ENCODE measurements around the gene ELK1.

The ELK1 gene

DNA sequence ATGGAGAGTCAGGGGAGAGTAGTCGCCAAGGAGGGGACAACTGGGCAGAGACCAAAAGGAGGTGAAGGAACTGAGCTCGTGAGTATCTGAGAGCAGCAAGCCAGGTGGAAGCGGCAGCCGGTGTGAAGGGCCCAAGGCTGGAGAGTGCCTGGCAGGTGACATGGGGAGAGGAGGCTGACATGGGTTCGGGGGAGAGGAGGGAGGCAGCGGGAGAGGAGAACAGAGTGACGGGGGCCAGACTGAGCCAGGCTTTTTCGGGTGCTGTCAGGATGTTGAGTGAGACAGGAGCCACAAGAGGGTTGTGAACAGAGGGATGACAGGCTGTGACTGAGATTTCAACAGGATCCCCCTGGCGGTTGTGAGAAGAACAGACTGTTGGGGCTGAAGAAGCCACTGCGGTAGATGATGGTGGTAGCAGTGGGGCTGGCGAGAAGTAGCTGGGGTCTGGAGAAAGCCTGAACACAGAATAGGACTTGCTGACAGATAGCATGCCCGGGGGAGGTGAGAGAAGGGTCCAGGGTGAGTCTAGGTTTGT is 5.7 kb downstream of the ELK1 start:
- DNase-seq: no peak

DNA sequence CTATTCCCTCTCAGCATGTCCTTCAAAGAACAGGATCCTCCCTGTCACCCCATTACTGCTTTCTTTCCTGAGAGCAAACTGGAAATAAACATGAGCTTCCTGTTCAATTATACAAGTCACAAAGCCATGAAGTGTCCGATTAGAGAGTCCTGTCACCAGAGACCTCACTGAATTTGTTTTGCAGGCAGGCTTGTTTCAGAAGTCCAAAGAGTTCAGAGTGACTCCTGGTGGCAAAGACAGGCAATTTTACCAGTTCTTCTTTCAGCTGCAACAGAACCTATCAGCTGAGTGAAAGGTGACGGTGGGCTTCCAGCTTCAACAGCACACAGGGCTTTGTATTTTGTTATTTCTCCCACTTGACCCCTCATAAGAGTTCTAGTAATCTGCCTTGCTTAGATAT is 6.4 kb downstream of the ELK1 start:
- no peak for DNase-seq

DNA sequence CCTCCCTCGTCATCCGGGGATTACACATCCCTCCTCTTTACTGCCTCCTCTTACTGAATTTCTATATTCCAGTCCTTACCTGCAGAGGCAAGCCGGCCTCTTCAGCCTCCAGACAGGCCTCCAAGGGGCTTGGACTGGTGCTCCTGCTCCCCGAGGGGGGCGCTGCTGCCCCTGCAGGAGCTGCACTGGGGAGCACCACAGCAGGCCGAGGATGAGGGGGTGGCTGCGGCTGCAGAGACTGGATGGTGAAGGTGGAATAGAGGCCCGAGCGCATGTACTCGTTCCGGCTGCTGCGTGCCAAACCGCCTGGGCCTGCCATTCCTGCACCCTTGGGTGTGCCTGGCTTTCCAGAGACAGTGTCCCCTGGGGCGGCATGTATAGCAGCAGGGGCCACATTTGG is 11.5 kb downstream of the ELK1 start:
- DNase-seq: no peak

DNA sequence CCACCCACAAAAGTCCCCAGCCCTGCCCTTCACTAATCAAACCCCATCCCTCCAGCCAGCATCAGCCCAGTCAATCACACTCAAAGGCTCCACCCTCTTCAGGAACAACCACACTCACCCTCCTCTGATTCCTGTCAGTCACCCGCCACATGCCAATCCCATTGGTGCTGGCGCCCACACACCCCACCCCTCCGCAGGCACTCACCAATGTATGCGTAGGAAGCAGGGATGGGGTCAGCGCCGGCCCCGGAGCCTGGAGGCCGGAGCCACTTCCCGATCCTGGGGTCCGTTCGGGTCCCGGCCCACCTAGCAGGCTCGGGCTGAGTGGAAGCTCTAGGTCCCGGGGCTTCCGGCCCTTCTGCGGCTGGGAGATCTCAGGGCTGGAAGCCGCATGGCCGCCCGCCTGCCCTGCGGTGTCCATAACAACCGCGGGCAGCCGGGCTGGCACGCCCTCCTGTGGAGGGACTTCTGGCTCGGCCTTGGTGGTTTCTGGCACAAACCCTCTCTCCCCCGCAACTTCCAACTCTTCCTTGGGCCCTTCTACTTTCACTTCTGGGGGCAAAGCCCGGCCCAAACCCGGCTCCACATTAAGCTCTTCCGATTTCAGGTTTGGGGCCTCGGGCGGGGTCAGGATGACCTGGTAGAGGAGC is 12.7 kb downstream of the ELK1 start:
- DNase-seq: no peak

DNA sequence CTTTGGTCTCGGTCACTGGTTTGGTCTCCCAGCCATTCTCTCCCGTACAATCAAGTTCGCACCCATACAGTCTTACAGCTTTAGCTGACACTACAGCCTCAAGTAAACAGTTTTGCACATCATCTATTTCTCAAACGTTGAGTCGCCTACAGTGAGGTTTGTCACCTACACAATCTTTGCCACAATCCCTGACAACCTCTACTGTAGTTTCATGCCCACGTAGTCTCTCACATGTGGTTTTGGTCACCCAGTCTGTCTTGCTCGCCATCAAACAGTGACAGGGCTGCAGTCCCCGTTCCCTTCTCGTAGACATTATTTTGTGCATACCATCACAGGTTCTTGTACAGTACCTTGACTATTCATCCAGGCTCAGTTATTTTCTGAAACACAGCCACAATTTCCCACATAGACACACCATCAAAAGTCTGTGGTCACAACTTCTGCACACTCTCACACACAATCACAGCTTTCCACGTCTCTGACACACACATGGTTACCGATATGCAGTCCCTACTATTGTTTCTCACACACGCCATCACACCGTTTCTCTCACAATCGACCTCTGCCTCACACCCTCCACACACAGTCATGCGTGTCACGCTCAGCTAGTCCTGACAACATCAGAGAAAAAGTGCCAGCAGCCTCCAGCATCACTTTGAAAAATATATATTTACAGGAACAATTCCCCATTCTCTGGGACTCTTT is 15.3 kb downstream of the ELK1 start:
- DNase-seq: no peak

DNA sequence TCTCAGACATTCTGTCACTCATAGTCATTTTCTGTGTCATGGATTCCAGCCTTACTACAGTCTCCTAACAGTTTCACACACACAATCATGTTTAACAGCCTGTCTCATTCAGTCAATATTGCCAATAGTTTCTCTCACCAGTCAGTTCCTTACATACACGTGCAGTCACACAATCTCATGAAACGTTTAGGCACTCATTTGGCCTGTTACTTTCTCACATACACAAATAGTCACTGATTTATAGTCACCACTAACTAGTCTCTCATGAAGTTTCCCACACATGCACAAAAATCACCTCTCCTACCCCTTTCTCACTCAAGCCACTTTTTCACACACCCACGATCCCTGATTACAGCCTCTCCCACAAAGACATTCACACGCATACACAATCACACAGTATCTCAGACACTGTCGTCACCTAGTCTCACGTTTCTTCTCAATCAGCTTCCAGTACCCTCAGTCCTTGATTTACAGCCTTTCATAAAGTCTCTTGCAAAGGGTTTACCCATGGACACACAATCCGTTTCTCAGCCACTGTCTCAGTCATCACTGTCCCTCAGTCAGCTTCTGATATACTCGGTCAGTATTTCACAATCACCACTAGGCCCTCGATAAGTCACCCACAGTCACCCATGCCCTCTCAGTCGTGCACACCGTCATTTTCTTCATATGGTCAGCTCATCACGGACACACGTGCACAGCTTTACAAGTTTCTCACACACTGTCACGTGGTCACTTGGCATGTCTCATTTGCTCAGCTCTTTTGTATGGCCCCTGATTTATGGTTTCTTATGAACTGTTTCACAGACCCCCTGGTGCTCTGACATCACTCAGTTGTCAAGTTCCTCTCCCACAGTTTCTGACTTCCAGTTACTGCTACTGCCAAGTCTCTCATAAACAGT is 16.4 kb downstream of the ELK1 start:
- no peak for DNase-seq

DNA sequence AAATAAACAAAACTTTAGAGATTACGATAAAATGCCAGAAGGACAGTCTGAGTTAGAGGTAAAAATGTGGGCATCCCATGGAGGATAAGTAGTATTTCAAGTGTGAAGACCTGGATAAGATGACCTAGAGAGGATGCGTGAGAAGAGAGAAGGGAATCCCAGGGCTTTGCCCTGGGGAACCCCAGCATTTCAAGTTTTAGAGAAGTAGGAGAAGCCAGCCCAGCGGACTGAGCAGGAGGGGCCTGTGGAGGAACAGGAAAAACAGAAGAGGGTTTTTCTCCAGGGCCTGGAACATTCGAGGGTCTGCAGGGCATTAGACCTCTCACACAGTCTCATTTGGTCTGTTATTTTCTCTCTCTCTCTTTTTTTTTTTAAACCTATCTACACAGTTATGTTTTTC is 17.7 kb downstream of the ELK1 start:
- no peak for DNase-seq

DNA sequence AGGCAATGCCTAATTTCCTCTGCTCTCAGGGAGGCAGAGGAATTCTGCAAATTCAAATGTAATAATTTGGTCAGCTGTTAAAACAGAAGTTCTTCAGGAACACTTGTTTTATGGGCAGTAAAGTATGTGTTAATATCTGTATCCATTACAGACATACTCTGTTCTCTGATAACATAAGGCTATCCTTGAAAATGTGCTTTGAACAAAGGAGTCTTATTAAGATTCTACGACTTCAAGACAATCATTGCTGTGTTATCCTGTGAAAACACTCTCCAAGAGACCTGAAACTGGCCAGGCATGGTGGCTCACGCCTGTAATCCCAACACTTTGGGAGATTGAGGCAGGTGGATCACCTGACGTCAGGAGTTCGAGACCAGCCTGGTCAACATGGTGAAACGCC is 18.7 kb downstream of the ELK1 start:
- no peak for DNase-seq

DNA sequence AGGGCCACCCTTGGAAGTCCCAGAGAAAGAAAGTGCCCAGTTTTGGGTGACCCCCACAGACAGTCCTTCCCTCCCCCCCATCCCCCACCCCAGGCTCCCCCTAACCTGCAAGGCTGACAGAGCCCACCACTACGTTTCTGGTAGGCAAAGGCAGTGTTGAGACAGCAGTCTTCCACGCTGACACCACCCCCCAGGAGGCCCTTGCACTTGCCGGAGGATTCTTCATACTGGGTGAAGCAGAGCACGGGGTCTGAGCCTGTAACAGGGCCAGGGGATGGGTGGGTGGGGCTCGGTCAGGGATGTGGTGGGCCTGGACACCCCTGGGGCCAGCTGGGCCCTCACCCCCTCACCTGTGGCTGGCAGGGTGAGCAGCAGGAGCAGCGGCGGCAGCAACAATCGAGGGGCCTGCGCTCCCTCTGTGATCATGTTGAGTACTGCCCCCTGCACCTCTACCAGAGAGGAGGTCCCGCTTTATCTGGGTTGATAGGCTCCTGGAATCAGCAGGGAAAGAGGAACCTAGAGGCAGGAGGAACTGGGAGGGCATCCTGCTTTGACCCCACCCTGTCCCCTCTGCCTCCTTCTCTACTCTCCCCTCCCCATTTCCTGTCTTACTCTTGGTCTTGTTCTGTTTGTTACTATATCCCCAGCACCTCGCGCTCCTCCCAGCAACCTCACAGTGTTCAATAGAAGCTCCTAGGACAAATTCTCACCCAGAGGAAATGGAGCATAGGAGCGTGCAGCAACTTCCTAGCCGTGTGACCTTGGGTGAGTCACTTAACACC is 20.8 kb downstream of the ELK1 start, which contains the start of gene CFP:
TSS of gene CFP (minus strand) at position 512 of the 782 bp plus-strand sequence. CDS start at position 426, 86 bp downstream.
- no peak for DNase-seq

DNA sequence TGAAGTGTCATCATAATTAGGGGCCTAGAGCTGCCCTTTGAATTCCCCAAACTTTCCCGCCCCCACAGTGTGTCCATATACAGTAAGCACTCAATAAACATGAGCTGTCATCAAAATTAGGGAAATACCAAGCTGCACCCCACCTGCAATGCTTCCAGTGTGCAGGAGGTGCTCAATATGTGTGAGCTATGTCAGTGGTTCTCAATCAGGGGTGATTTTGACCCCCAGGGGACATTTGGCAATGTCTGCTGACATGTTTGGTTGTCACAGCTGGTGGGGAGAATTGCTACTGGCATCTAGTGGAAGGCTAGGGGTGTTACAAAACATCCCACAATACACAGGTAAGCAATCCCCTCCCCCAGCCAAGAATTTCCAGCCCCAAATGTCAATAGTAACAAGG is 21.4 kb downstream of the ELK1 start:
- no peak for DNase-seq

DNA sequence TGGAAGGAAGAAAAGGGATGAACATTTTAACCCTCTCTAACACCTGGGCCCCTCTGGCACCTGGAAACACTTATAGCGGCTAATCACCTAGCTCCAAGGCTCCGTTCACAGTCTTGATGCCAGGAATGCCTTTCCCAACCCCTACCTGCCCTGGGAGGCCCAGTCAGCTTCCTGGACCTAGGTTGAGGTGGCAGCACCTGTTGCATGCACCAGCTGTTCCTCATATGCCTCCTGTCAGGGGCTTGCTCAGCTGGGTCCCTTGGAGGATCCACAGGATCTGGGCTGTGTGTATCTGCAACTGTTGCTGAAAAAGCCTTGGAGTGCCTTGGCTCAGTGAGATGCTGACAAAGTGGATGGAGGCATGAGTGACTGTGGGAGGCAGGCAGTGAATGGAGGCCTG is 25.0 kb downstream of the ELK1 start:
- no peak for DNase-seq

DNA sequence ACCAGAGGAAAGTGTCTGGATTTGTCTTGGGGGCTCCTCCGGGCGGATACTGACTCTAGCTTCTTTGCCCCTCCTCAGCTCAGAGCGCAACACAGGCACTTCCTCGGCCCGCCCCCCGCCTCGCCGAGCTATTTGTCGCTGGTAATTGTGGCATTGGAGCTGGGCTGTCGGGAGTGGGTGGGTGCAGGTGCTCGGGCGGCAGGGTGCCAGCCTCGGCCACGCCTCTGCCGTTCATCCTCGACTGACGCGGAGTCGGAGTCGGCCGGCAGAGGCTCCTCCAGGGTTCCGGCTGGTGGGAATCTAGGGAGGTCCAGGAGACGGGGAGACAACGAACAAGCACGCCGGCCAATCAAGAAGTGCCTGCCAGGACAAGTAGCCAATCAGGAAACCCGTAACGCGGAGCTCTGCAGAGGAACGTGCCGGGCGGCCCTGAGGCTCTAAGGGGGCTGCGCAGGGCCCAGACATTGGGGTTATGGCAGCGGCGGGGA is 26.8 kb downstream of the ELK1 start:
- DNase-seq: peak; percentile 27

DNA sequence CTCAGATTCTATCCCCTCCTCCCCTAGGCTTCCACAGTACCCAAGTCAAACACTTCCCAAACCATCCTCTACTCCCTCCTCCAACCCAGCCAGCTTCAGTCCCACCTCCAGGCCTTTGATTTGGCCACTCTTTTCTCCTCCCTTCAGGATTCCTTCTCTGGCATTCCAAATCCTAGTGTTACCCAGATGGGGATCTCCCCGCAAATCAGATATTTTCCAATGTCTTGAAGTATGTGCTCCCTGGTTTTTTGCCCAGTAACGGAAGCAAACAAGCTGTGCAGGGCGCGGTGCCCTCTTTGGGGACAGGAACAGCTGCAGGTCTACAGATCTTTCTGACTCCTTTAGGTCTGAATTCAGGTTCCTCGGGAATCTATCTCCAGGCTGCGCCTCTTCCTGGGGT is 28.5 kb downstream of the ELK1 start:
- no peak for DNase-seq

DNA sequence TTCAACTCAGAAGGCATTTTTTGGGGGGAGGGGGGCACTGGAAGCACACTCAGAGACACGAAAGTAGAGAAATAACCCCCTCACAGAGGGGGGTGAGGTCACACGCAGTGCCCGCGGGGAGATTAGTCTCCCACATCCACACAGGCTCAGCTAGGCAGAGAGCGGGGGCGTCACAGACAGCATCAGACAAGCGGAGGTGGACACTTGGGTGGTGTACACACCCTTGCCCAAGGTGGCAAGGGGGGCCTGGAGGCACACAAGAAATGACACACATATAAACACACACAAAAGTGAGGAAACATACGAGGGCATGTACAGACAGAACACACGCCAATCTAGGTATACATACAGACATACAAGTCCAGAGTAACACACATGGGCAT is 30.1 kb downstream of the ELK1 start:
- no peak for DNase-seq

DNA sequence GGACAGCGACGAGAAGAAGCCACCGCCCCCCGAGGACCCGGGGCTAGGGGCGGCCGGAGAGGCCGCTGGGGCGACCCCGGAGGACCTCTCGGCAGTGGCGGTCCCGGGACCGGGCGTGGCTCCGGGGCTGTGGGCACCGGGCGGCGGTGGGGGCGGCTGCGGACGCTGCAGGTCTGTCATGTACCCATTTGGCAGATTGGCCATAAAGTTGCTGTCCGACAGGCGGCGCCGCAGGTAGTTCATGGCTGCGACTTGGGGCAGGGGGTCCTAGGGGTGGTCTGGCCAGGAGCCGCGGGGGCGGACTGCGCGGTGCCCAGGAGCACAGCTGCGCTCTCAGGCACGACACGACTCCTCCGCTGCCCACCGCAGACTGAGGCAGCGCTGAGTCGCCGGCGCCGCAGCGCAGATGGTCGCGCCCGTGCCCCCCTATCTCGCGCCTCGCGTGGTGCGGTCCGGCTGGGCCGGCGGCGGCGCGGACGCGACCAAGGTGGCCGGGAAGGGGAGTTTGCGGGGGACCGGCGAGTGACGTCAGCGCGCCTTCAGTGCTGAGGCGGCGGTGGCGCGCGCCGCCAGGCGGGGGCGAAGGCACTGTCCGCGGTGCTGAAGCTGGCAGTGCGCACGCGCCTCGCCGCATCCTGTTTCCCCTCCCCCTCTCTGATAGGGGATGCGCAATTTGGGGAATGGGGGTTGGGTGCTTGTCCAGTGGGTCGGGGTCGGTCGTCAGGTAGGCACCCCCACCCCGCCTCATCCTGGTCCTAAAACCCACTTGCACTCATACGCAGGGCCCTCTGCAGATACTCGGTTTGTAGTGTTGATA is 30.7 kb downstream of the ELK1 start, which contains the start of gene SYN1:
TSS of gene SYN1 (minus strand) at position 372 of the 817 bp plus-strand sequence. CDS start at position 243, 129 bp downstream.
- peak; percentile 69 for DNase-seq

DNA sequence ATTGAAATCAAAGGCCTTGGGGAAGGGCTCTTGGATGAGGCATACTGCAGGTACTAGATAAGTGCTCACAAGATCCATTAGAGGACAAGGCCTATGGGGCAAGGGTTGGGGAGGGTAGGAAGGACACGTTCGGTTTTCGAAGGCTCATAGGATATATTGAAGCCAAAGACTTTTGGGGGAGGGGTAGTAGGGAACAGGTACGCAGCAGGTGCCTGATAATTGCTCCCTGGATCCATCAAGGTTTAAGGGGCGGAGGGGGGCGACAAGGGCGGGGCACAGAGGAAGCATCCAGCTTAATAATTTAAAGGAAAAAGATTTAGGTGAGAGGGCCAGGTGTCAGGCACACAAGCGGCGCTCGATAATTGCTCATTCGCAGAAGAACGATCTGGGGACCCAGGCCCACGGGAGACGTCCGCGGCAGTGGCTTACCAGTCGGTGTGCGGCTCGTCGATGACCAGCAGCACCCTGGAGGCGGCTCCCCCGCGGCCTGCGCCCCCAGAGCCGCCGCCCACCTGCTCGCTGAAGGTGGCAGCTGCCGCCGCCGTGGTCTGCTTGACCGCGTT is 31.4 kb downstream of the ELK1 start:
- DNase-seq: no peak

DNA sequence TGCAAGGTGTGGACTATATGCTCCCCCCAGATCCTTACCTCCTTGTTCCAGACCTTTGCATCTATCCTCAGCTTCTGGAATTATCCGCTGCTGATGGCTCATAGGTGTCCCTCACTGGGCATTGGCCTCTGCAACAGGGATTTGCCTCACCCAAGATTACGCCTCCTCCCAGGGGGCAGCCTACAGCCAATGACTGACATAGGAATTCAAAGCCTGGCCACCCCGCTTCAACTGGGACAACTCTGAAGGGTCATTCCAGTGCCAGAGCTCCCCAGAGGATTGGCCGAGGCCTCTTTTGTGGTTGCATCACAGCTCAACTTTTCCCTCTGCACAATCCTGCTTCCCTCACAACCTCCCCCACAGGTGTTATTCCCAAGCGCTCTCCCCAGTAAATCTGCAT is 35.7 kb downstream of the ELK1 start:
- no peak for DNase-seq

DNA sequence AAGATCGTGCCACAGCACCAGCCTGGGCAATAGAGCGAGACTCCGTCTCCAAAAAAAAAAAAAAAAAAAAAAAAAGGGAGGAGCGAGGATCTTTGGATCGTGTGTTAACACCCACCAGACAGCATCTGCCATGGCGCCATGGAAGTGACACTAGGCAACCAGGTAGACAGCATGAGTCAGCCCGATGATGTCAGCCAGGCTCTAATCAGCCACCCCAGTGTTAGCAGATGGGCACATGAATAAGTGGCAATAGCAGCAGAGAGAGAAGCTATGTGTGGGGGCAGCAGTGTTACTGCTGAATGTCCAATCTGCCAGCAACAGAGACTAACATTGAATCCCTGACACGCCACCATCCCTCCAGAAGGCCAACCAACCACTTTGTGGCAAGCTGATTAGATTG is 37.3 kb downstream of the ELK1 start:
- no peak for DNase-seq

DNA sequence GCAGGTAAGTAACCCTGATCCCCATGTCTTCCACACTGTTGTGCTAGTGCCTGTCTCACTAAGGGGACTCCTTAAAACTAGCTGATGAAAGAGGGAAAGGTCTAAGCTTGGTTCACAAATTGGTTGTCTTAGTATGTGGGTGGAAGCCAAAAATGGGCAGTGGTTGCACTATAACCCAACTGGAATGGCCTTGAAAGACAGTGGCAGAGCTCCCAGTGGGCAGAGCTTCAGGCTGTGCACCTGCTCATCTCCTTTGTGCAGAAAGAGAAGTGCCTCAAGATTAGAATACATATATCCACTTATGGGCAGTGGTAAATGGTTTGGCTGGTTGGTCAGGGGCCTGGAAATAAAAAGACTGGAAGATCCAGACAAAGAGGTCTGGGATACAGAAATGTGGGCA is 37.9 kb downstream of the ELK1 start:
- no peak for DNase-seq

DNA sequence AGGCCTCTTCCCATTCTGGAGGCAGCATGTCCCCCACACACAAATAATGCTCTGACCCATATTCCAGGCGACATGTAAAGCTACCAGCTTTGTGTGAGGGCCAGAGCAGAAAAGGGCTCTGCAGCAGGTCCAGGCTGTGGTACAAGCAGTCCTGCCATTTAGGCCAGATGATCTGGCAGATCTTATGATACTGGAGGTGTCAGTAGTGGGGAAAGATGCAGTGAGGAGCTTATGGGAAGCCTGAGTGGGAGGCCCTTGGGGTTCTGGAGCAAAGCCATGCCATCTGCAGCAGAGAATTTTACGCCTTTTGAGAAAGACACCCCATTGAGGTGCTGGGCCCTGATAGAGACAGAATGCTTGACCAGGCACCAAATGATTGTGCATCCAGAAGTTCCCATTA is 38.4 kb downstream of the ELK1 start:
- no peak for DNase-seq

DNA sequence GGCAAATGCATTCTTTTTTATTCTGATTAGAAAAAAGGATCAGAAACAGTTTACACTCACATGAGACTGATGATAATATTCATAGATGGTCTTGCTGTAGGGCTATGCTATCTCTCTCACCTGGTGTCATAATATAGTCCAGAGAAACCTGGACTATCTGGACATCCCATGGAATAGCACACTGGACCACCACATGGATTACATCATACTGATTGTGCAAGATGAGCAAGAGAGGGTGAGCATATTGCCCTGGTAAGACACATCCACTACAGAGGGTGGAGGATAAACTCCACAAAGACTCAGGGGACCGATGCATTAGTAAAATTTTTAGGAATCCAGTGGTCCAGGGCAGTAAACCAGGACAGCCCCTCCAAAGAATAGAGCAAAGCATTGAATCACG is 38.9 kb downstream of the ELK1 start:
- no peak for DNase-seq
